Heart right ventricle (tissue), 16 donors: ENCODE results near the gene ZDBF2. TPM values are rescaled to one million over a fixed set of nuclear protein-coding genes. Genes with fewer than 3 reads are reported as not detected.

Source experiments
- ATAC-seq, 8 donors: fragments of 200-7000 bp; cut with Tn5 transposase; one replicate each; pipeline ENCODE4 v1.9.1; 2020; ENCODE audit warnings: mild to moderate bottlenecking in 8 of 8, moderate library complexity in 8 of 8, moderate number of reproducible peaks in 1 of 8
- DNase-seq, 2 donors: peaks; one replicate each; pipeline ENCODE4 v3.0.0-alpha.2; 2020
- H3K27ac ChIP-seq, 10 donors: fragments of 200-600 bp; sonication (generic) in 2 of 10; one replicate each; pipeline versions ENCODE4 v1.5.0 to v1.8.0; 2020 to 2022; ENCODE audit warnings: mild to moderate bottlenecking in 3 of 10
- H3K27me3 ChIP-seq, 7 donors: fragments of 200-600 bp; one replicate each; pipeline ENCODE4 v1.8.0; 2021 to 2022; ENCODE audit warnings: mild to moderate bottlenecking in 2 of 7
- H3K36me3 ChIP-seq, 9 donors: fragments of 200-600 bp; sonication (generic) in 1 of 9; one replicate each; pipeline versions ENCODE4 v1.5.0 to v1.8.0; 2020 to 2022; ENCODE audit warnings: mild to moderate bottlenecking in 2 of 9
- H3K4me1 ChIP-seq, 9 donors: fragments of 200-600 bp; sonication (generic) in 1 of 9; one replicate each; pipeline versions ENCODE4 v1.5.0 to v1.8.0; 2020 to 2022; ENCODE audit warnings: mild to moderate bottlenecking in 4 of 9
- H3K4me3 ChIP-seq, 10 donors: fragments of 200-600 bp; sonication (generic) in 2 of 10; one replicate each; pipeline versions ENCODE4 v1.5.0 to v1.8.0; 2020 to 2022; ENCODE audit warnings: mild to moderate bottlenecking in 7 of 10, moderate library complexity in 2 of 10
- H3K9me3 ChIP-seq, 11 donors: fragments of 200-600 bp in 10 of 11; sonication (generic) in 2 of 11; one replicate each; pipeline versions ENCODE4 v1.5.0 to v1.8.0; 2013 to 2022; ENCODE audit warnings: mild to moderate bottlenecking in 2 of 11, control low read depth in 1 of 11, moderate library complexity in 1 of 11
- WGBS, 2 donors: extraction: QIAGEN DNeasy Blood & Tissue Kit; methylation state at CpG; one replicate each; pipeline ENCODE4 v1.1.7; 2013; ENCODE audit warnings: inconsistent platforms in 1 of 2; 5-methylcytosine and 5-hydroxymethylcytosine counted together
- intact Hi-C, 10 donors: fragments of 100-400 bp; cut with DNase I; formaldehyde crosslinking; loops; one replicate each; pipeline versions ENCODE4 v1.11.1 to v1.14.2; 2022
- polyA plus RNA-seq, 2 donors: library from polyadenylated mRNA; stranded (reverse); fragments of 200-250 nt; gene quantifications; one replicate each; pipeline ENCODE4 v1.2.3, GENCODE V29; 2013
- total RNA-seq, 10 donors: library from RNA; stranded (reverse); fragmentation: NEBNext Ultra II Directional in 3 of 10; extraction: Animal tissue kit (Norgen Biotek cat#: 25700) in 3 of 10; gene quantifications; one replicate each; pipeline versions ENCODE4 v1.2.1 to v1.2.4, GENCODE V29; 2021 to 2023
- TF ChIP-seq, protein P1 (sequence below), 9 donors: fragments of 200-600 bp; sonication (generic) in 2 of 9; IDR thresholded peaks; one replicate each; pipeline versions ENCODE4 v1.5.0 to v1.8.0; 2021 to 2022; ENCODE audit warnings: antibody characterized with exemption in 9 of 9, mild to moderate bottlenecking in 5 of 9, moderate library complexity in 1 of 9
- donor health status: Arrhythmogenic right ventricular cardiomyopathy.
- donor health status: ischemic (EF 13 %, LVEDD 7.1; RV severe dilation, severe dysfunction).
- donor health status: healthy with polysubstance abuse.
- donor health status: DM: no; HTN: yes; CAD: no.
- donor health status: DM: no; HTN: no; CAD: no.
- donor health status: ischemic (EF 25% LVEDD 6.9; RV normal size, moderate dysfunction).
- donor health status: ischemic (EF 25% LVEDD 5.7; RV mildly dilated, moderate dysfunction).
- donor health status: healthy.
- donor health status: DM: yes; HTN: yes; CAD: no.
- donor health status: Ischemic cardiomyopathy.
- donor health status: ischemic (EF 35%, LVEDD 5.7; RV mildly dilated, moderate dysfunction).
- donor health status: nonischemic (EF 11% LVEDD 7.7; RV severe dilation, severe dysfunction).
- donor health status: DM: yes; HTN: yes; CAD: no.
- donor health status: PGD.
- donor health status: ischemic (EF 29% LVEDD 5.4; RV normal size, mild dysfunction).
- donor health status: nonischemic (EF 23%, LVEDD 6.1; RV moderate dilation, normal function).

Gene ZDBF2
- total and polyA plus RNA-seq, 12 donors, result 0.72 to 15.6 (median 10.2) TPM

DNA sequence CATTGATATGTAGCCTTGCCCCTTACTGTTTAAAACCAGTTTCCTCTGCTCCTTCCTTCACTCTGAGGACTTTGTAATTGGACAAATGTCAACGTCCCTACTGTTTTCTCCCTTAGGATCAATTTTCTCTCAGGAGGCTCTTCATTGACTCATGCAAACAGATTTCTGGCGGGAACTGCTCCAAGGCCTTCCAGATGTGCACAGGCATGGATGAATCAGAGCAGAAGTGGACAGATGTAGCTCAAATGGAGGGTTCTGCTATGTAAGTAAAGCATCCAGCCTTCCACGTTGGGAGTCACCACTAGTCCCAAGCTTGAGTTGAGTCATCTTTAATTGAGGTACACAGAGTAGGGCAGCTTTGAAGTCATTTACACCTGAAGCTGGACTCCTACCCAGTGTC lies 34.1 kb upstream of the ZDBF2 start:
- WGBS, 2 donors, result 46 to 53% methylated on average over 3 of the region's 3 CpGs

DNA sequence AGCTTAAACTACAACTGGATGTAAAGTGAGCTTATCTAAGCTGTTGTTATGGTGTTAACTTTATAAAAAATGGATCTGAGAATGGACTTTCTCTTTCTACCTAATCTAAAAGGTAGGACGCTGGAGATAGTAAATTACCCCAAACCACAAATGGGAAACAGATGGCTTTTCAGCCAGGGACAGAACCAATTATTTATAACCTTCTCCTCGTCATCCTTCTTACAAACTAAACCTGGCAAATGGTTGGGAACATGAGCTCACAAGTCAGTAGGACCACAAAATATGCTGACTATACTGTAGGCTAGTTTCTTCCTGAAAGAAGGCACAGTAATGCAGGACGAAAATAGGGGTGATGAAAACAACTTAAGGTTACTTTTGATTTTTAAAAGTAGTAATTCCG lies 32.7 kb upstream of the ZDBF2 start:
- 59 to 69% methylated on average over 4 of the region's 4 CpGs for WGBS, 2 donors
- H3K27me3 ChIP-seq, result peaks cover 0 to 6% (median 0%) of the 10 kb centered on the region in 7 donors
- no peaks in the 10 kb centered on the region for H3K9me3 ChIP-seq
- H3K27ac ChIP-seq, result no peak overlapping the region
- ATAC-seq (no peak), DNase-seq (no peak)
- TF ChIP-seq, protein P1, sequence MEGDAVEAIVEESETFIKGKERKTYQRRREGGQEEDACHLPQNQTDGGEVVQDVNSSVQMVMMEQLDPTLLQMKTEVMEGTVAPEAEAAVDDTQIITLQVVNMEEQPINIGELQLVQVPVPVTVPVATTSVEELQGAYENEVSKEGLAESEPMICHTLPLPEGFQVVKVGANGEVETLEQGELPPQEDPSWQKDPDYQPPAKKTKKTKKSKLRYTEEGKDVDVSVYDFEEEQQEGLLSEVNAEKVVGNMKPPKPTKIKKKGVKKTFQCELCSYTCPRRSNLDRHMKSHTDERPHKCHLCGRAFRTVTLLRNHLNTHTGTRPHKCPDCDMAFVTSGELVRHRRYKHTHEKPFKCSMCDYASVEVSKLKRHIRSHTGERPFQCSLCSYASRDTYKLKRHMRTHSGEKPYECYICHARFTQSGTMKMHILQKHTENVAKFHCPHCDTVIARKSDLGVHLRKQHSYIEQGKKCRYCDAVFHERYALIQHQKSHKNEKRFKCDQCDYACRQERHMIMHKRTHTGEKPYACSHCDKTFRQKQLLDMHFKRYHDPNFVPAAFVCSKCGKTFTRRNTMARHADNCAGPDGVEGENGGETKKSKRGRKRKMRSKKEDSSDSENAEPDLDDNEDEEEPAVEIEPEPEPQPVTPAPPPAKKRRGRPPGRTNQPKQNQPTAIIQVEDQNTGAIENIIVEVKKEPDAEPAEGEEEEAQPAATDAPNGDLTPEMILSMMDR (IDR thresholded peaks at IDR 0.05), result no peak
- no peaks in the 10 kb centered on the region for H3K4me1 ChIP-seq
- intact Hi-C loops, result no loop called here
- H3K36me3 ChIP-seq, result no peaks in the 10 kb centered on the region
- H3K4me3 ChIP-seq, result no peak overlapping the region

More for the DNA sequence above, 34.1 kb upstream of the ZDBF2 start:
- H3K4me1 ChIP-seq, result no peaks in the 10 kb centered on the region
- DNase-seq, result no peak
- no peaks in the 10 kb centered on the region for H3K36me3 ChIP-seq
- intact Hi-C loops, result no loop called here
- H3K4me3 ChIP-seq, result no peak overlapping the region
- peaks cover 0 to 9% (median 0%) of the 10 kb centered on the region in 11 donors for H3K9me3 ChIP-seq
- peak in 1 of 8 donors; percentile 35 for ATAC-seq
- no peak overlapping the region for H3K27ac ChIP-seq
- TF ChIP-seq, protein P1 (IDR thresholded peaks at IDR 0.05), result no peak
- H3K27me3 ChIP-seq, result peaks cover 0 to 6% (median 0%) of the 10 kb centered on the region in 7 donors

DNA sequence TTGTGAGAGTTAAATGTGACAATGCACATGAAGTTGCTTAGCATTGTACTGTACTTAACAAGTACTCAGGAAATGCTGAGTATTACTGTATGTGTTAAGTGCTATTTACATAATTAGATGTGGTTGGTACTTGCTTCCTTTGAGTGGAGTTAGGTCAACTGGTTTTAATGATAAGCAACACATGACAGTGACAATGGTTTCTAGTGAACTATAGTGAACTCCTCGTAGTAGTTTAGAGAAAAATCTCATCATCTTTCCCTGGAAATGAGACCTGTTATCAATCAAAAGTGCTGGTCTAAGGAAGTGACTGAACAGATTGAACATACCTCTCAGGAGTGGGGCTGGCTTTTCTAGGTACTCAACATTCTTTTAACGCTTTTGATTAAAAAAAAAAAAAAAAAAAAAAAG lies 29.2 kb upstream of the ZDBF2 start:
- TF ChIP-seq, protein P1 (IDR thresholded peaks at IDR 0.05), result no peak
- no peak for ATAC-seq
- Histone ChIP-seq H3K4me1 (no peaks in the 10 kb centered on the region), H3K9me3 (no peaks in the 10 kb centered on the region), H3K4me3 (no peak overlapping the region), H3K36me3 (no peaks in the 10 kb centered on the region), H3K27ac (no peak overlapping the region), H3K27me3 (peaks cover 0 to 34% (median 10%) of the 10 kb centered on the region in 7 donors)
- intact Hi-C loops, result no loop called here
- no peak for DNase-seq
- 69 to 78% methylated on average over 2 of the region's 2 CpGs for WGBS, 2 donors

DNA sequence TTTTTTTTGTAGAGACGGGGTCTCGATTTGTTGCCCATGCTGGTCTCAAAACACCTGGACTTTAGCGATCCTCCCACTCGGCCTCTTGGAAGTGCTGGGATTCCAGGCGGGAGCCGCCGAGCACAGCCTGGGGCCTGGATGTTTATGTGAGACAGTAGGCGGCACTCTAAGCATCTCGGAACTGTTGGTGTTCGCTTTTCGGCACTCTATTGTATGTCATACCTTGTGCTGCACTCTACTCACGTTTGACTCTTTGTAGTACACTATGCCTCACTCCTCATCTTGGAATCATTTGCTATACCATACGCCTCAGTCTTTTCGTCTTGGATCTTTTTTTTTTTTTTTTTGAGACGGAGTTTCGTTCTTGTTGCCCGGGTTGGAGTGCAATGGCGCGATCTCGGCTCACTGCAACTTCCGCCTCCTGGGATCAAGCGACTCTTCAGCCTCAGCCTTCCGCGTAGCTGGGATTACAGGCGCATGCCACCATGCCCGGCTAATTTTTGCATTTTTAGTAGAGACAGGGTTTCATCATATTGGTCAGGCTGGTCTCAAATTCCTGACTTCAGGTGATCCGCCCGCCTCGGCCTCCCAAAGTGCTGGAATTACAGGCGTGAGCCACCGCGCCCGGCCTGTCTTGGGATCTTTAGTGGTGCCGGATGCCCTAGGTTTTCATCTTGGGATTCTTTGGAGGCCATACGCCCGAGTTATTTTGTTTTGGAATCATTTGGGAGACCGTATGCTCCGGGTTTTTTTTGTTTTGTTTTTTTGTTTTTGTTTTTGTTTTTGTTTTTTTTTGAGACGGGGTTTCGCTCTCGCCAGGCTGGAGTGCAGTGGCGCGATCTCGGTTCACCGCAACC lies 24.2 kb upstream of the ZDBF2 start:
- Histone ChIP-seq H3K4me1 (no peaks in the 10 kb centered on the region), H3K36me3 (no peaks in the 10 kb centered on the region), H3K4me3 (peak overlapping the region in 6 of 10 donors; percentile 14 to 36 (median 23)), H3K27me3 (peaks cover 0 to 84% (median 57%) of the 10 kb centered on the region in 7 donors), H3K27ac (no peak overlapping the region), H3K9me3 (no peaks in the 10 kb centered on the region)
- DNase-seq (no peak), ATAC-seq (peak in 2 of 8 donors; percentile 46 to 64)
- intact Hi-C loops, result loop anchor here in 3 of 10 donors (10.0 kb wide), 2 partner anchors 75 to 85 kb away; no protein-coding TSS in a partner anchor
- WGBS, 2 donors, result 43 to 45% methylated on average over 44 to 45 of the region's 45 CpGs
- TF ChIP-seq, protein P1 (IDR thresholded peaks at IDR 0.05), result no peak
